Anterior cingulate cortex (tissue), 58 donors: ENCODE measurements around the gene GNB1L.
A peak's percentile ranks its signal among the peaks of the same experiment; 100 is the strongest.

Source experiments
- DNase-seq, 58 donors: peaks; one replicate each; lab custom pipeline; 2025; lab: John Stamatoyannopoulos, UW

GNB1L gene

GRCh38 chr22:19867617-19868016, 12.9 kb upstream of the GNB1L start:
- no peak for DNase-seq

- DNase-seq: no peak
Observed at GRCh38 chr22:19866665-19867009, 12.0 kb upstream of the GNB1L start.

GRCh38 chr22:19865141-19865829, 10.6 kb upstream of the GNB1L start:
- DNase-seq: no peak

- DNase-seq: no peak
Observed at GRCh38 chr22:19864538-19865106, 9.9 kb upstream of the GNB1L start.

- no peak for DNase-seq
Observed at GRCh38 chr22:19863571-19863970, 8.9 kb upstream of the GNB1L start.

GRCh38 chr22:19862619-19863246, 8.1 kb upstream of the GNB1L start:
- no peak for DNase-seq

GRCh38 chr22:19859861-19860510, 5.3 kb upstream of the GNB1L start:
- no peak for DNase-seq

- no peak for DNase-seq
Observed at GRCh38 chr22:19857382-19857781, 2.7 kb upstream of the GNB1L start.

- peak in 7 of 58 donors; percentile 28 to 58 (median 55) for DNase-seq
Observed at GRCh38 chr22:19855504-19856409, 1.1 kb upstream of the GNB1L start.

GRCh38 chr22:19853879-19854777, 546 bp downstream of the GNB1L start:
- DNase-seq: no peak

GRCh38 chr22:19853058-19853878, 1.4 kb downstream of the GNB1L start:
- no peak for DNase-seq

GRCh38 chr22:19852177-19852781, 2.4 kb downstream of the GNB1L start:
- DNase-seq: peak in 19 of 58 donors; percentile 17 to 74 (median 47)

- DNase-seq: no peak
Observed at GRCh38 chr22:19851291-19852176, 3.1 kb downstream of the GNB1L start.

- DNase-seq: no peak
Observed at GRCh38 chr22:19850763-19851109, 3.9 kb downstream of the GNB1L start.

GRCh38 chr22:19849835-19850762, 4.6 kb downstream of the GNB1L start:
- DNase-seq: peak in 2 of 58 donors; percentile 23 to 43
